Central memory CD8-positive, alpha-beta T cell (primary cell): ENCODE results near the gene TMEM14C.
"Not testable (repeated sequence)": the region's sequence is repeated elsewhere in the genome, so short reads cannot be mapped to it uniquely, and the experiment has no call there.

ENCODE experiments used
- ATAC-seq: fragments of 150-1000 bp; cut with Tn5 transposase; replicated peaks from 2 replicates; pipeline ENCODE4 v1.10.0; 2022; ENCODE audit warnings: mild to moderate bottlenecking, moderate FRiP score, moderate number of reproducible peaks; ENCODE audit not compliant: poor library complexity, severe bottlenecking; ENCODE audit errors: extremely low read depth
- DNase-seq, 2 donors: peaks; one replicate each; pipeline ENCODE4 v3.0.0; 2021; ENCODE audit warnings: low spot score in 2 of 2
- H3K27ac Mint-ChIP-seq: one replicate; pipeline ENCODE4 v1.8.0; 2022; ENCODE audit warnings: low read depth, mild to moderate bottlenecking, moderate library complexity, mixed read lengths
- H3K27me3 Mint-ChIP-seq: one replicate; pipeline ENCODE4 v1.8.0; 2022; ENCODE audit warnings: mixed read lengths
- H3K36me3 Mint-ChIP-seq: one replicate; pipeline ENCODE4 v1.8.0; 2022; ENCODE audit warnings: mild to moderate bottlenecking, moderate library complexity, mixed read lengths; ENCODE audit not compliant: insufficient read depth
- H3K4me1 Mint-ChIP-seq: one replicate; pipeline ENCODE4 v1.8.0; 2022; ENCODE audit warnings: mixed read lengths
- H3K4me3 Mint-ChIP-seq: one replicate; pipeline ENCODE4 v1.8.0; 2022; ENCODE audit warnings: mild to moderate bottlenecking, moderate library complexity, mixed read lengths
- H3K9me3 Mint-ChIP-seq: one replicate; pipeline ENCODE4 v1.8.0; 2022; ENCODE audit warnings: mixed read lengths

TMEM14C gene

GRCh38 chr6:10749734-10750133 lies 26.9 kb downstream of the TMEM14C start:
- Mint-ChIP-seq H3K4me1 (peaks cover 59% of the 10 kb centered on the region), H3K27me3 (no peaks in the 10 kb centered on the region), H3K9me3 (no peaks in the 10 kb centered on the region), H3K27ac (no peak overlapping the region), H3K4me3 (no peak overlapping the region), H3K36me3 (peaks cover 22% of the 10 kb centered on the region)
- ATAC-seq (no peak), DNase-seq (no peak)

- not testable (repeated sequence) for H3K27ac Mint-ChIP-seq, DNase-seq, ATAC-seq, H3K4me3 Mint-ChIP-seq, H3K27me3 Mint-ChIP-seq, H3K9me3 Mint-ChIP-seq
- peaks cover 27% of the 10 kb centered on the region for H3K36me3 Mint-ChIP-seq
- H3K4me1 Mint-ChIP-seq: peaks cover 66% of the 10 kb centered on the region
Measured at GRCh38 chr6:10750568-10750967, 27.7 kb downstream of the TMEM14C start.

- H3K9me3 Mint-ChIP-seq, H3K27me3 Mint-ChIP-seq: not testable (repeated sequence)
- Mint-ChIP-seq H3K4me3 (peak overlapping the region; percentile 16), H3K36me3 (peaks cover 33% of the 10 kb centered on the region), H3K27ac (peak overlapping the region; percentile 72), H3K4me1 (peaks cover 63% of the 10 kb centered on the region)
- ATAC-seq (peak; percentile 80), DNase-seq (peak in 1 of 2 donors; percentile 51)
Measured at GRCh38 chr6:10751757-10752156, 28.9 kb downstream of the TMEM14C start.

GRCh38 chr6:10756085-10756484 lies 33.2 kb downstream of the TMEM14C start:
- H3K27ac Mint-ChIP-seq: no peak overlapping the region

GRCh38 chr6:10759312-10759839 lies 36.5 kb downstream of the TMEM14C start:
- DNase-seq (no peak), ATAC-seq (no peak)
- no peak overlapping the region for H3K4me3 Mint-ChIP-seq
- H3K27me3 Mint-ChIP-seq: no peaks in the 10 kb centered on the region
- H3K27ac Mint-ChIP-seq: no peak overlapping the region
- no peaks in the 10 kb centered on the region for H3K9me3 Mint-ChIP-seq
- H3K4me1 Mint-ChIP-seq: peaks cover 16% of the 10 kb centered on the region
- H3K36me3 Mint-ChIP-seq: peaks cover 24% of the 10 kb centered on the region

More at GRCh38 chr6:10756085-10756484, 33.2 kb downstream of the TMEM14C start:
- H3K4me1 Mint-ChIP-seq: peaks cover 42% of the 10 kb centered on the region
- H3K27me3 Mint-ChIP-seq: no peaks in the 10 kb centered on the region
- ATAC-seq: no peak
- H3K36me3 Mint-ChIP-seq: peaks cover 32% of the 10 kb centered on the region
- H3K9me3 Mint-ChIP-seq: no peaks in the 10 kb centered on the region
- DNase-seq: no peak
- H3K4me3 Mint-ChIP-seq: no peak overlapping the region

- DNase-seq: no peak
- ATAC-seq: no peak
- Mint-ChIP-seq H3K4me1 (peaks cover 11% of the 10 kb centered on the region), H3K36me3 (peaks cover 20% of the 10 kb centered on the region), H3K9me3 (no peaks in the 10 kb centered on the region), H3K27me3 (no peaks in the 10 kb centered on the region), H3K27ac (no peak overlapping the region), H3K4me3 (no peak overlapping the region)
Measured at GRCh38 chr6:10759884-10760329, 37.0 kb downstream of the TMEM14C start.

- no peak for DNase-seq
Measured at GRCh38 chr6:10763006-10763405, 40.1 kb downstream of the TMEM14C start.

GRCh38 chr6:10769419-10769818 lies 46.5 kb downstream of the TMEM14C start:
- no peak overlapping the region for H3K27ac Mint-ChIP-seq
- peaks cover 4% of the 10 kb centered on the region for H3K36me3 Mint-ChIP-seq
- no peaks in the 10 kb centered on the region for H3K4me1 Mint-ChIP-seq
- H3K9me3 Mint-ChIP-seq: no peaks in the 10 kb centered on the region
- no peak for DNase-seq
- ATAC-seq: no peak
- H3K4me3 Mint-ChIP-seq: no peak overlapping the region
- H3K27me3 Mint-ChIP-seq: no peaks in the 10 kb centered on the region

More at GRCh38 chr6:10763006-10763405, 40.1 kb downstream of the TMEM14C start:
- Mint-ChIP-seq H3K4me1 (peaks cover 5% of the 10 kb centered on the region), H3K27ac (no peak overlapping the region), H3K4me3 (no peak overlapping the region), H3K36me3 (peaks cover 5% of the 10 kb centered on the region), H3K27me3 (no peaks in the 10 kb centered on the region), H3K9me3 (no peaks in the 10 kb centered on the region)
- no peak for ATAC-seq

- no peak overlapping the region for H3K4me3 Mint-ChIP-seq
- ATAC-seq (no peak), DNase-seq (no peak)
- H3K27me3 Mint-ChIP-seq: no peaks in the 10 kb centered on the region
- no peaks in the 10 kb centered on the region for H3K4me1 Mint-ChIP-seq
- peaks cover 6% of the 10 kb centered on the region for H3K36me3 Mint-ChIP-seq
- no peaks in the 10 kb centered on the region for H3K9me3 Mint-ChIP-seq
- H3K27ac Mint-ChIP-seq: no peak overlapping the region
Measured at GRCh38 chr6:10771371-10771894, 48.6 kb downstream of the TMEM14C start.

- H3K36me3 Mint-ChIP-seq: peaks cover 5% of the 10 kb centered on the region
- no peak overlapping the region for H3K4me3 Mint-ChIP-seq
- no peaks in the 10 kb centered on the region for H3K27me3 Mint-ChIP-seq
- DNase-seq: no peak
- H3K9me3 Mint-ChIP-seq: no peaks in the 10 kb centered on the region
- H3K4me1 Mint-ChIP-seq: no peaks in the 10 kb centered on the region
- no peak for ATAC-seq
- no peak overlapping the region for H3K27ac Mint-ChIP-seq
Measured at GRCh38 chr6:10778230-10778629, 55.4 kb downstream of the TMEM14C start.

- no peak for ATAC-seq
- Mint-ChIP-seq H3K36me3 (peaks cover 5% of the 10 kb centered on the region), H3K4me1 (no peaks in the 10 kb centered on the region), H3K9me3 (no peaks in the 10 kb centered on the region), H3K27me3 (no peaks in the 10 kb centered on the region), H3K27ac (no peak overlapping the region), H3K4me3 (no peak overlapping the region)
- DNase-seq: no peak
Measured at GRCh38 chr6:10779076-10779475, 56.2 kb downstream of the TMEM14C start.
